Activated CD8-positive, alpha-beta T cell treated with anti-CD3 and anti-CD28 coated beads, Interleukin-2, amount 10 ng/mL, durations not matched to agents 7 days and 5 days (primary cell): ENCODE measurements around the gene WDTC1. TPM values are rescaled to one million over a fixed set of nuclear protein-coding genes. Genes with fewer than 3 reads are reported as not detected.
"Not testable (repeated sequence)": the region's sequence is repeated elsewhere in the genome, so short reads cannot be mapped to it uniquely, and the experiment has no call there.

ENCODE experiments used
- ATAC-seq: fragments of 150-1000 bp; cut with Tn5 transposase; one replicate; pipeline ENCODE4 v1.10.0; 2021; ENCODE audit warnings: moderate library complexity
- CTCF ChIA-PET: fragments of 350-600 bp; sonication (Branson Sonifier 250); formaldehyde crosslinking; loops from one replicate; lab custom pipeline; 2021; ENCODE audit warnings: antibody characterized with exemption; lab: Charles Lee
- POLR2A ChIA-PET: fragments of 350-600 bp; sonication (Branson Sonifier 250); formaldehyde crosslinking; loops from one replicate; lab custom pipeline; 2021; ENCODE audit warnings: antibody characterized with exemption; lab: Charles Lee
- DNase-seq: peaks from one replicate; pipeline ENCODE4 v3.0.0-alpha.2; 2020
- H3K27ac Mint-ChIP-seq: one replicate; pipeline ENCODE4 v1.8.0; 2021; ENCODE audit warnings: mild to moderate bottlenecking, mixed read lengths
- H3K27me3 Mint-ChIP-seq: one replicate; pipeline ENCODE4 v1.8.0; 2021; ENCODE audit warnings: low read depth, mixed read lengths
- H3K36me3 Mint-ChIP-seq: one replicate; pipeline ENCODE4 v1.8.0; 2021; ENCODE audit warnings: low read depth, mixed read lengths
- H3K4me1 Mint-ChIP-seq: one replicate; pipeline ENCODE4 v1.8.0; 2021; ENCODE audit warnings: low read depth, mixed read lengths
- H3K4me3 Mint-ChIP-seq: one replicate; pipeline ENCODE4 v1.8.0; 2021; ENCODE audit warnings: mild to moderate bottlenecking, mixed read lengths
- H3K9me3 Mint-ChIP-seq: one replicate; pipeline ENCODE4 v1.8.0; 2022; ENCODE audit warnings: mixed read lengths; ENCODE audit not compliant: insufficient read depth
- total RNA-seq, 2 experiments: library from RNA; stranded (reverse); gene quantifications; one replicate each; pipeline ENCODE4 v1.2.3, GENCODE V29; 2021

WDTC1 gene
- total RNA-seq, 2 experiments from 2014 or later, result 24.7 to 25.0 TPM

DNA sequence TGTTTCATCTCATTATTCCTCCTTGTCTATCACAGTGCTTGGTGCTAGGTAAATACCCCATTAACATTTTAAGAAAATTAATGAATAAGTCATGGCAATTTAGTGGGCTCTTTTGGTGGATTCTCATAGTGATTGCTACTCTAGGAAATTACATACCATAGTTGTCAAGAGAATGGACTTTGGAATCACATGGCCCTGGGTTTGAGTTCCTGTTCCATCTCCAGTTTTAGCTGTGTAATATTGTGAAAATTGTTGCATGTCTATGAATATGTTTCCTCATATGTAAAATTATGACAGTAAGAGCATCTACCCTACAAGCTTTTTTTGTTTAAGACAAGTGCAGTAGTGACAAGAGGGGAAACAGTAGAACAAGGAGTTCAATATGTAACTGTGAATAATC, 20.7 kb downstream of the WDTC1 start:
- H3K27ac Mint-ChIP-seq, result no peak overlapping the region
- POLR2A ChIA-PET, result no interaction called here
- peaks cover 20% of the 10 kb centered on the region for H3K4me1 Mint-ChIP-seq

DNA sequence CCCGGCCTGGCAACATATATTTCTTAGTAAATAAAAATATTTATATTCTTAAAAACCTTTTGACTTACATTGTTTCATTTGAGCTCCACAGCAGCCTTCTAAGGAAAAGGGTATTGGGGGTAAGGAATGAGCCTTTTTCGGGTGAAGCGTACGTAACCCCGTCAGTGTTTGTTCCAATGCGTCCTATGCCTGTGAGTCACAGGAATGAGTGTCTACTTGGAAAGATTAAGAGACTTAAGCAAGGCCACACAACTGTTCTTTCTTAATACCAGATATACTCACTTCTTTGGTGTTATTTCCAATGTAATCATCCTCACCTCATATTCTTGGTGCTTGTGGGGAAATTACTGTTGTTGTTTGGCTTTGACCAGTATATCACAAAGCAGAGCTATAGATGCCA, 22.7 kb downstream of the WDTC1 start:
- ChIA-PET CTCF (interaction anchor here (0.7 to 1.8 kb wide), 3 partner anchors 37 to 211 kb away, joined by 3 to 5 read pairs (median 4); no protein-coding TSS in a partner anchor), POLR2A (no interaction called here)
- H3K9me3 Mint-ChIP-seq, result no peaks in the 10 kb centered on the region
- H3K4me1 Mint-ChIP-seq, result peaks cover 20% of the 10 kb centered on the region
- no peak overlapping the region for H3K4me3 Mint-ChIP-seq
- no peaks in the 10 kb centered on the region for H3K36me3 Mint-ChIP-seq
- H3K27me3 Mint-ChIP-seq, result no peaks in the 10 kb centered on the region
- no peak overlapping the region for H3K27ac Mint-ChIP-seq
- ATAC-seq, result no peak
- no peak for DNase-seq

More for the DNA sequence above, 20.7 kb downstream of the WDTC1 start:
- H3K4me3 Mint-ChIP-seq, result no peak overlapping the region
- no peaks in the 10 kb centered on the region for H3K9me3 Mint-ChIP-seq
- DNase-seq (no peak), ATAC-seq (no peak)
- CTCF ChIA-PET, result interaction anchor here (0.7 to 1.3 kb wide), 3 partner anchors 29 to 257 kb away, joined by 3 to 5 read pairs (median 3); no protein-coding TSS in a partner anchor
- H3K36me3 Mint-ChIP-seq, result no peaks in the 10 kb centered on the region
- H3K27me3 Mint-ChIP-seq, result no peaks in the 10 kb centered on the region

DNA sequence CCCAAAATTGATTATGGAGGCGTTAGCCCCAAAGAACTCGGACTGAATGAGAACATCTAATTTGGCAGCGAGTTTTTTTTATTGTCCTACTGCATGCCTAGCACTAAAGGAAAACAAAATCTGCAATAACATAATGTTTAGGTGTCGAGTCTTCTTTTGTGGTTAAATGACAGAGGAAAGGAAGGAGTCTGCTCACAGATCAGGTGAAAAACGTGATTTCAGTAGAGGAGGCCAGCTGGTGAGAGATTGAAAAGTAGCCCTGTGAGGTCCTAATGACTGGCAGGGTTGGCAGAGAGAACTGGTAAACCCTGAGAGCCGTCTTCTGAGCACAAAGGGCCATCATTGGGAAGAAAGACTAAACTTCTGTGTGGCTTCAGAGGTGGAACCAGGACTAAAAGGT, 24.2 kb downstream of the WDTC1 start:
- ChIA-PET POLR2A (interaction anchor here (1.3 kb wide), 1 partner anchor 23 kb away, joined by 3 read pairs; no protein-coding TSS in a partner anchor), CTCF (interaction anchor here (1.1 to 1.8 kb wide), 2 partner anchors 25 to 212 kb away, joined by 3 to 5 read pairs; no protein-coding TSS in a partner anchor)
- peaks cover 13% of the 10 kb centered on the region for H3K4me1 Mint-ChIP-seq
- no peak for DNase-seq
- H3K27ac Mint-ChIP-seq, result peak overlapping the region; percentile 47
- no peak overlapping the region for H3K4me3 Mint-ChIP-seq
- no peak for ATAC-seq
- no peaks in the 10 kb centered on the region for H3K36me3 Mint-ChIP-seq
- H3K9me3 Mint-ChIP-seq, result no peaks in the 10 kb centered on the region
- H3K27me3 Mint-ChIP-seq, result no peaks in the 10 kb centered on the region

DNA sequence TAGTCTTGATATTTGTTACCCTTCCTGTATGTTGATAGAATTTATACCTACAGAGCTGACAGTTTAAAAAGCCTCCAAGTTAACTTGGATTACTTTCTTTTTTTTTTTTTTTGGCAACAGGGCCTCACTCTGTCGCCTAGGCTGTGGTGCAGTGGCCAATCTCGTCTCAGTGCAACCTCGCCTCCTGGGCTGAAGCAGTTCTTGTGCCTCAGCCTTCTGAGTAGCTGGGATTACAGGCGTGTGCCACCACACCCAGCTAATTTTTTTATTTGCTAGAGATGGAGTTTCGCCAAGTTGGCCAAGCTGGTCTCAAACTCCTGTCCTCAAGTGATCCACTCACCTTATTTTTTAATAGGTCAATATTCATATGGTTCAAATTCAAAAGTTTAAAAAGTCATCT, 32.7 kb downstream of the WDTC1 start:
- no peaks in the 10 kb centered on the region for H3K4me1 Mint-ChIP-seq
- H3K4me3 Mint-ChIP-seq, result no peak overlapping the region
- DNase-seq (no peak), ATAC-seq (no peak)
- peaks cover 3% of the 10 kb centered on the region for H3K36me3 Mint-ChIP-seq
- POLR2A ChIA-PET, result no interaction called here
- no peaks in the 10 kb centered on the region for H3K9me3 Mint-ChIP-seq
- no peaks in the 10 kb centered on the region for H3K27me3 Mint-ChIP-seq
- no peak overlapping the region for H3K27ac Mint-ChIP-seq
- CTCF ChIA-PET, result interaction anchor here (0.8 to 2.3 kb wide), 9 partner anchors 18 to 221 kb away, joined by 3 to 10 read pairs (median 4); no protein-coding TSS in a partner anchor

DNA sequence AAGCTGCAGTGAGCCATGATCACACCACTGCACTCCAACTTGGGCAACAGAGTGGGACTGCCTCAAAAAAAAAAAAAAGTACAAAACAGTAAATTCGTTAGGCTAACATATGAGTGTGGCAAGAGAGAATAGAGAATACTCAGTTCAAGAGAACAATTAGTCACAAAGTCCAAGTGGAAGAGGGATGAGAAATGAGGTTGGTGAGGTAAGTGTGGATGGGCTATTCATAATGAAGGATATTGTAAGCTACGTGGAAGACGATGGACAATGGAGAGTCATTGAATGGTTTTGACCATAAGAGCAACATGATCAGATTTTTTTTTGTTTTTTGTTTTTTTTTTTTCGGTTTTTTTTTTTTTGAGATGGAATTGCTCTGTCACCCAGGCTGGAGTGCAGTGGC, 34.8 kb downstream of the WDTC1 start:
- Mint-ChIP-seq H3K9me3 (no peaks in the 10 kb centered on the region), H3K27ac (no peak overlapping the region), H3K4me3 (no peak overlapping the region), H3K36me3 (peaks cover 3% of the 10 kb centered on the region), H3K27me3 (no peaks in the 10 kb centered on the region), H3K4me1 (no peaks in the 10 kb centered on the region)
- POLR2A ChIA-PET, result no interaction called here
- ATAC-seq, result no peak
- no peak for DNase-seq
- CTCF ChIA-PET, result interaction anchor here (0.6 kb wide), 1 partner anchor 17 kb away, joined by 3 read pairs; no protein-coding TSS in a partner anchor

DNA sequence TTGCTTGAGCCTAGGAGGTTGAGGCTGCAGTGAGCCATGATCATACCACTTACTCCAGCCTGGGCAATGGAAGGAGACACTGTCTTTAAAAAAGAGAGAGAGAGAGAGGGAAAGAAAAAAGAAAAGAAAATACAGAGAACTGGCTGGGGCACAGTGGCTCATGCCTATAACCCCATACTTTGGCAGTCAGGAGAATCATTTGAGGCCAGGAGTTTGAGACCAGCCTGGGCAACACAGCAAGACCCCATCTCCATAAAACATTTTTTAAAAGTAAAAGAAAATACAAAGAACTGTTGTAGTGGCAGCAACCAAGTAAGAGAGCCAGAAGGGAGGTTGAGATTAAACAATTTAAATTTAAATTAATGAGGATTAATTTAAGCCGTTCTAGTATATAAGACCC, 39.8 kb downstream of the WDTC1 start:
- H3K27ac Mint-ChIP-seq, result no peak overlapping the region
- H3K4me1 Mint-ChIP-seq, result no peaks in the 10 kb centered on the region
- peaks cover 10% of the 10 kb centered on the region for H3K36me3 Mint-ChIP-seq
- no peak for ATAC-seq
- no peak for DNase-seq
- no peak overlapping the region for H3K4me3 Mint-ChIP-seq
- no peaks in the 10 kb centered on the region for H3K27me3 Mint-ChIP-seq
- ChIA-PET CTCF (no interaction called here), POLR2A (no interaction called here)
- no peaks in the 10 kb centered on the region for H3K9me3 Mint-ChIP-seq

DNA sequence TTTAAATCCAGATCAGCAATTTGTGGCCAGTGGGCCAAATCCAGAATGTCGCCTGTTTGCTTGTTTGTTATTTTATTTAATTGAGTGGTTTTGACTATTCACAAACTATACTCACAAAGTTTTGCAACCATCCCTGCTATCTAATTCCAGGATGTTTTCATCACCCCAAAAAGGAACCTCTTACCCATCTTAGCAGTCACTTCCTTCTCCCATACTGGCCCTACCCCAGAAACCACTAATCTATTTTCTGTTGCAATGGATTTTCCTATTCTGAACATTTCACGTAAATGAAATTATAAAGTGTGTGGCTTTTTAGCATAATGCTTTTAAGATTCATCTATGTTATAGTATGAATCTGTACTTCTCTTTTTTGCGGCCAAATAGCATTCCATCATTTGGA, 41.3 kb downstream of the WDTC1 start:
- no peaks in the 10 kb centered on the region for H3K9me3 Mint-ChIP-seq
- no peak overlapping the region for H3K27ac Mint-ChIP-seq
- no peak overlapping the region for H3K4me3 Mint-ChIP-seq
- H3K27me3 Mint-ChIP-seq, result no peaks in the 10 kb centered on the region
- H3K4me1 Mint-ChIP-seq, result no peaks in the 10 kb centered on the region
- ChIA-PET POLR2A (no interaction called here), CTCF (interaction anchor here (0.6 kb wide), 1 partner anchor 12 kb away, joined by 3 read pairs; no protein-coding TSS in a partner anchor)
- DNase-seq (no peak), ATAC-seq (no peak)
- H3K36me3 Mint-ChIP-seq, result peaks cover 8% of the 10 kb centered on the region

DNA sequence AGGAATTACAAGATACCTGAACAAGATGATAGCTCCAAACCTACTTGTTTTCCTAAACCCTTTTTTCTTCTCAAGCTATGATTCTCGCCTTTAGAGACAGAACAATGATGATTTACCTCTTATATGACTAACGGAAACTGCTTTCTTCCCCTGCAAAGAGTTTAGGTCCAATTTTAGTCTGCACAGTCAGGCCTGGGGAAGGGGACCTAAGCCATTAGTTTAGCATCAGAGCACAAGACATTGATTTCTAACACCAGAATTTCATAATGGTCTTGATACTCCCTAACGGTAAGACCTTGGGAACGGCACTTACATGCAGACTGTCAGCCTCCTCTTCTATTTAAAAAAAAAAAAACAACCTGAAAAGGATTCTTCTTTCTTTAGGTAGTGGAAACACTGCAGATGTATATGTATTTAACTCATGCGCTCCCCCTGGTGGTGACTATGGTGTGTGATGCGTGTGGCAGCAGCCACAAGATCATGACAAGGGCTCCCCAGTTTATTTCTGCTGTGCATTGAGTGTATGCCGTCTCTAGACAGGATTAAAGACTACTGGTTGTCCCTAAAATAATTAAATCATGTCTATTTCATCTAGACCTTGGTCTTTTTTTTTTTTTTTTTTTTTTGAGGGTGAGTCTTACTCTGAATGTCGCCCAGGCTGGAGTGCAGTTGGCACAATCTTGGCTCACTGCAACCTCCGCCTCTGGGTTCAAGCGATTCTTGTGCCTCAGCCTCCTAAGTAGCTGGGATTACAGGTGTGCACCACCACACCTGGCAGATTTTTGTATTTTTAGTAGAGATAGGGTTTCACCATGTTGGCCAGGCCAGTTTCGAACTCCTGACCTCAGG, 50.2 kb downstream of the WDTC1 start:
- ATAC-seq (peak; percentile 98), DNase-seq (peak; percentile 93)
- Mint-ChIP-seq H3K4me1 (peaks cover 6% of the 10 kb centered on the region), H3K4me3 (no peak overlapping the region), H3K27me3 (no peaks in the 10 kb centered on the region), H3K27ac (no peak overlapping the region), H3K9me3 (no peaks in the 10 kb centered on the region), H3K36me3 (peaks cover 12% of the 10 kb centered on the region)
- ChIA-PET CTCF (interaction anchor here (0.7 to 7.1 kb wide), 35 partner anchors 10 to 286 kb away, joined by 3 to 99 read pairs (median 4); partner anchors contain the start of gene SLC9A1), POLR2A (no interaction called here)

DNA sequence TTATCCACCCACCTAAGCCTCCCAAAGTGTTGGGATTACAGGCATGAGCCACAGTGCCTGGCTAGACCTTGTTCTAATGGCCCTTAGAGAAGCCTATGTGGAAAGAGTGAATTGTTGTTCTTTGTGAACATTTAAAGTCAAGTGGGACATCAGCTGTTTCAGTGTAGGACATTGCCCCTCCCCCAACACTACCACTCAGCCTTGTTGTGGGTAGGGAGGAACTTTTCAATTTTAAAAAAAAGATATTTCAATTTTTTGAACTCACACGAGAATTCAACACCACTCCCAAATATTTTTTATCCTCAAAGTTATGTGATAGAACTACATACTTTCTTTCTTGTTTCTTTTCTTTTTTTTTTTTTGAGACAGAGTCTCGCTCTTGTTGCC, 50.8 kb downstream of the WDTC1 start:
- peaks cover 6% of the 10 kb centered on the region for H3K4me1 Mint-ChIP-seq
- H3K36me3 Mint-ChIP-seq, result peaks cover 12% of the 10 kb centered on the region
- CTCF ChIA-PET, result interaction anchor here (0.9 to 7.1 kb wide), 7 partner anchors 12 to 240 kb away, joined by 3 to 99 read pairs (median 6); no protein-coding TSS in a partner anchor
- H3K27ac Mint-ChIP-seq, result no peak overlapping the region
- H3K4me3 Mint-ChIP-seq, result no peak overlapping the region
- no peaks in the 10 kb centered on the region for H3K9me3 Mint-ChIP-seq
- DNase-seq (no peak), ATAC-seq (no peak)
- POLR2A ChIA-PET, result interaction anchor here (1.0 kb wide), 1 partner anchor 185 kb away, joined by 3 read pairs; no protein-coding TSS in a partner anchor
- H3K27me3 Mint-ChIP-seq, result no peaks in the 10 kb centered on the region

DNA sequence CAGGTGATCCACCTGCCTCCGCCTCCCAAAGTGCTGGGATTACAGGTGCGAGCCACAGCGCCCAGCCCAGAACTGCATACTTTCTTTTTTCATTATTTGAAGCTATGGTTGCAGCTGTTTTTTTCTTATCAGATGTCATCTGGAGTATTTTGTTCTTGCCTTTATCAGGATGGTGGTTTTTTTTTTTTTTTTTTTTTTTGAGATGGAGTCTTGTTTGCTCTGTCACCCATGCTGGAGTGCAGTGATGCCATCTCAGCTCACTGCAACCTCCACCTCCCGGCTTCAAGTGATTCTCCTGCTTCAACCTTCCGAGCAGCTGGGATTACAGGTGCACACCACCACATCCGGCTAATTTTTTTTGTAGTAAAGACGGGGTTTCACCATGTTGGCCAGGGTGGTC, 51.4 kb downstream of the WDTC1 start:
- not testable (repeated sequence) for ATAC-seq, H3K4me1 Mint-ChIP-seq, H3K27me3 Mint-ChIP-seq, H3K4me3 Mint-ChIP-seq, H3K27ac Mint-ChIP-seq, DNase-seq, H3K9me3 Mint-ChIP-seq
- CTCF ChIA-PET, result interaction anchor here (0.9 to 7.1 kb wide), 8 partner anchors 11 to 241 kb away, joined by 3 to 99 read pairs (median 5); partner anchors contain the start of gene WDTC1
- peaks cover 12% of the 10 kb centered on the region for H3K36me3 Mint-ChIP-seq
- POLR2A ChIA-PET, result interaction anchor here (1.0 kb wide), 1 partner anchor 185 kb away, joined by 3 read pairs; no protein-coding TSS in a partner anchor

DNA sequence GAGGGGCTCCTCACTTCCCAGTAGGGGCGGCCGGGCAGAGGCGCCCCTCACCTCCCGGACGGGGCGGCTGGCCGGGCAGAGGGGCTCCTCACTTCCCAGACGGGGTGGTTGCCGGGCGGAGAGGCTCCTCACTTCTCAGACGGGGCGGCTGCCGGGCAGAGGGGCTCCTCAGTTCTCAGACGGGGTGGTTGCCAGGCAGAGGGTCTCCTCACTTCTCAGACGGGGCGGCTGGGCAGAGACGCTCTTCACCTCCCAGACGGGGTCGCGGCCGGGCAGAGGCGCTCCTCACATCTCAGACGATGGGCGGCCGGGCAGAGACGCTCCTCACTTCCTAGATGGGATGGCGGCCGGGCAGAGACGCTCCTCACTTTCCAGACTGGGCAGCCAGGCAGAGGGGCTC, 54.7 kb downstream of the WDTC1 start:
- POLR2A ChIA-PET, ATAC-seq, DNase-seq, CTCF ChIA-PET, H3K4me3 Mint-ChIP-seq, H3K27me3 Mint-ChIP-seq, H3K27ac Mint-ChIP-seq, H3K4me1 Mint-ChIP-seq, H3K9me3 Mint-ChIP-seq: not testable (repeated sequence)
- H3K36me3 Mint-ChIP-seq, result peaks cover 10% of the 10 kb centered on the region

DNA sequence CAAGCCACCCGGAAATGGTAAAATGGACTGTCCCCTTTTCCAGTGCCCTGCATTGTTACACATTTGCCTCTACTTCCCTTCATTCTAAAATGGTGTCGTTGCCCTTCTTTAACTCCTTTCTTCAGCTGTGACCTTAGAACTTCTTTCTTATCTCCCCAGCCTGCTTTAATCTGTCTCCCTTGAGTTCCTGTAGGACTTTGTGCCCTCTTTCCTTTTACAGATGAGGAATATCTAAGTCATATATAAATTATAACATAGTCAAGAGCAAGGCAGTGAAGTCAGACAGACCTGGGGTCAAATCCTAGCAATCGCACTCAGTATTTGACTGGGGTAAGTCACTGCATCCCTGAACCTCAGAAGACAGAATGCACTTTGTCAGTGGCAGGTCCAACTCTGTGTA, 56.1 kb downstream of the WDTC1 start:
- ATAC-seq, result no peak
- Mint-ChIP-seq H3K9me3 (no peaks in the 10 kb centered on the region), H3K36me3 (peaks cover 10% of the 10 kb centered on the region), H3K4me1 (no peaks in the 10 kb centered on the region), H3K27ac (no peak overlapping the region), H3K27me3 (no peaks in the 10 kb centered on the region), H3K4me3 (no peak overlapping the region)
- no peak for DNase-seq
- CTCF ChIA-PET, result interaction anchor here (0.8 to 1.7 kb wide), 3 partner anchors 9 to 372 kb away, joined by 3 to 6 read pairs (median 3); no protein-coding TSS in a partner anchor
- POLR2A ChIA-PET, result no interaction called here
